HepG2 (cell line): ENCODE measurements around the gene ING5. TPM values are rescaled to one million over a fixed set of nuclear protein-coding genes. Genes with fewer than 3 reads are reported as not detected.

Source experiments
- CREB1 ChIP-seq, 2 experiments: fragments of 450-650 bp in 1 of 2; IDR thresholded peaks; 2 replicates each; pipeline ENCODE4 v1.6.1; 2016 to 2017; ENCODE audit warnings: control low read depth in 1 of 2, mild to moderate bottlenecking in 1 of 2, missing compliant biosample characterization in 1 of 2, missing genetic modification characterization in 1 of 2
- NFIB ChIP-seq: sonication (generic); formaldehyde crosslinking; IDR thresholded peaks from 2 replicates; pipeline ENCODE4 v1.9.0; 2021; ENCODE audit warnings: missing genetic modification reagents, mild to moderate bottlenecking, borderline replicate concordance
- PLRG1 ChIP-seq: fragments of 450-650 bp; conservative IDR thresholded peaks from 2 replicates; pipeline ENCODE4 v1.6.1; 2016
- POLR2A ChIP-seq, 2 experiments: IDR thresholded peaks; 2 replicates each; pipeline ENCODE4 v1.6.1; 2011; ENCODE audit warnings: low read depth in 2 of 2, low read length in 2 of 2, mild to moderate bottlenecking in 1 of 2, moderate library complexity in 1 of 2; ENCODE audit not compliant: insufficient read depth in 1 of 2
- RBFOX2 ChIP-seq: fragments of 200-400 bp; formaldehyde crosslinking; IDR thresholded peaks from 2 replicates; pipeline ENCODE4 v1.6.1; 2017; ENCODE audit warnings: low read depth, mild to moderate bottlenecking, low read length
- RXRA ChIP-seq: sonication (generic); formaldehyde crosslinking; IDR thresholded peaks from 2 replicates; pipeline ENCODE4 v1.5.1; 2020; ENCODE audit warnings: missing genetic modification reagents
- SPEN ChIP-seq: sonication (generic); formaldehyde crosslinking; IDR thresholded peaks from 2 replicates; pipeline ENCODE4 v1.5.1; 2020; ENCODE audit warnings: low read depth, mild to moderate bottlenecking, missing genetic modification reagents
- SRSF4 ChIP-seq: fragments of 200-400 bp; formaldehyde crosslinking; IDR thresholded peaks from one replicate; pipeline ENCODE4 v1.6.1; 2018; ENCODE audit warnings: mild to moderate bottlenecking, low read depth, low read length, moderate library complexity; ENCODE audit not compliant: poor library complexity, severe bottlenecking
- ZMYM3 ChIP-seq: sonication (generic); formaldehyde crosslinking; IDR thresholded peaks from 2 replicates; pipeline ENCODE4 v1.5.1; 2020; ENCODE audit warnings: mild to moderate bottlenecking, missing genetic modification reagents
- ZNF121 ChIP-seq: sonication (generic); formaldehyde crosslinking; IDR thresholded peaks from 2 replicates; pipeline ENCODE4 v1.5.0; 2020; ENCODE audit warnings: mild to moderate bottlenecking, missing genetic modification reagents
- ZNF296 ChIP-seq: sonication (generic); formaldehyde crosslinking; conservative IDR thresholded peaks from 2 replicates; pipeline ENCODE4 v1.5.0; 2020; ENCODE audit warnings: mild to moderate bottlenecking, missing genetic modification reagents
- ZNF446 ChIP-seq: sonication (generic); formaldehyde crosslinking; IDR thresholded peaks from 2 replicates; pipeline ENCODE4 v1.5.0; 2020; ENCODE audit warnings: mild to moderate bottlenecking, missing genetic modification reagents
- ZNF564 ChIP-seq: sonication (generic); formaldehyde crosslinking; IDR thresholded peaks from 2 replicates; pipeline ENCODE4 v1.8.1; 2023; ENCODE audit warnings: mild to moderate bottlenecking, missing genetic modification reagents
- ZNF703 ChIP-seq: sonication (generic); formaldehyde crosslinking; IDR thresholded peaks from 2 replicates; pipeline ENCODE4 v1.5.1; 2020; ENCODE audit warnings: missing genetic modification reagents, mild to moderate bottlenecking, moderate library complexity, borderline replicate concordance
- ZNF768 ChIP-seq: sonication (generic); formaldehyde crosslinking; IDR thresholded peaks from 2 replicates; pipeline ENCODE4 v1.4.0; 2020; ENCODE audit warnings: missing genetic modification reagents
- ZNF775 ChIP-seq: sonication (generic); formaldehyde crosslinking; IDR thresholded peaks from 2 replicates; pipeline ENCODE4 v1.4.0; 2020; ENCODE audit warnings: missing genetic modification reagents, mild to moderate bottlenecking, moderate library complexity, borderline replicate concordance
- ZNF891 ChIP-seq: sonication (generic); formaldehyde crosslinking; IDR thresholded peaks from 2 replicates; pipeline ENCODE4 v1.5.0; 2020; ENCODE audit warnings: mild to moderate bottlenecking, missing genetic modification reagents
- ZSCAN25 ChIP-seq: sonication (generic); formaldehyde crosslinking; IDR thresholded peaks from 2 replicates; pipeline ENCODE4 v1.8.0; 2022; ENCODE audit warnings: mild to moderate bottlenecking, missing genetic modification reagents
- polyA plus RNA-seq, 8 experiments: library from polyadenylated mRNA; depleted of rRNA in 3 of 8; stranded (reverse) in 7 of 8; unstranded in 1 of 8; fragments of >200 nt; fragmentation: Illumina TruSeq in 4 of 8; extraction: Trizol in 4 of 8; gene quantifications; 2 replicates each; pipeline versions ENCODE4 v1.2.1 to v1.2.3, GENCODE V29; 2011 to 2016; ENCODE audit warnings: low read depth in 4 of 8, missing spikeins in 1 of 8, mixed read lengths in 1 of 8; ENCODE audit not compliant: insufficient read depth in 1 of 8
- total RNA-seq, 5 experiments: library from RNA; depleted of rRNA; stranded (reverse); fragments of >200 nt; fragmentation: Illumina TruSeq; extraction: Trizol; gene quantifications; 2 replicates each; pipeline ENCODE4 v1.2.3, GENCODE V29; 2016; ENCODE audit warnings: low read depth in 1 of 5
- TF ChIP-seq, protein P1 (sequence below): IDR thresholded peaks from 2 replicates; pipeline ENCODE4 v1.6.1; 2018; ENCODE audit warnings: missing genetic modification reagents, mild to moderate bottlenecking, missing compliant biosample characterization
- TF ChIP-seq, protein P2 (sequence below): sonication (generic); formaldehyde crosslinking; IDR thresholded peaks from 2 replicates; pipeline ENCODE4 v1.4.0; 2020; ENCODE audit warnings: missing genetic modification reagents
- TF ChIP-seq, protein P3 (sequence below): sonication (generic); formaldehyde crosslinking; conservative IDR thresholded peaks from 2 replicates; pipeline ENCODE4 v1.8.0; 2022; ENCODE audit warnings: mild to moderate bottlenecking, moderate library complexity, missing genetic modification reagents
- TF ChIP-seq, protein P4 (sequence below): sonication (generic); formaldehyde crosslinking; conservative IDR thresholded peaks from 2 replicates; pipeline ENCODE4 v1.4.0; 2020; ENCODE audit warnings: missing genetic modification reagents
- TF ChIP-seq, protein P5 (sequence below): sonication (generic); formaldehyde crosslinking; IDR thresholded peaks from 2 replicates; pipeline ENCODE4 v1.4.0; 2020; ENCODE audit warnings: missing genetic modification reagents

Gene ING5
- total and polyA plus RNA-seq, 2 of the 13 experiments (the other 11 are each of a cell fraction or from before 2014, with no cell fraction given), result 61.9 to 71.9 TPM

DNA sequence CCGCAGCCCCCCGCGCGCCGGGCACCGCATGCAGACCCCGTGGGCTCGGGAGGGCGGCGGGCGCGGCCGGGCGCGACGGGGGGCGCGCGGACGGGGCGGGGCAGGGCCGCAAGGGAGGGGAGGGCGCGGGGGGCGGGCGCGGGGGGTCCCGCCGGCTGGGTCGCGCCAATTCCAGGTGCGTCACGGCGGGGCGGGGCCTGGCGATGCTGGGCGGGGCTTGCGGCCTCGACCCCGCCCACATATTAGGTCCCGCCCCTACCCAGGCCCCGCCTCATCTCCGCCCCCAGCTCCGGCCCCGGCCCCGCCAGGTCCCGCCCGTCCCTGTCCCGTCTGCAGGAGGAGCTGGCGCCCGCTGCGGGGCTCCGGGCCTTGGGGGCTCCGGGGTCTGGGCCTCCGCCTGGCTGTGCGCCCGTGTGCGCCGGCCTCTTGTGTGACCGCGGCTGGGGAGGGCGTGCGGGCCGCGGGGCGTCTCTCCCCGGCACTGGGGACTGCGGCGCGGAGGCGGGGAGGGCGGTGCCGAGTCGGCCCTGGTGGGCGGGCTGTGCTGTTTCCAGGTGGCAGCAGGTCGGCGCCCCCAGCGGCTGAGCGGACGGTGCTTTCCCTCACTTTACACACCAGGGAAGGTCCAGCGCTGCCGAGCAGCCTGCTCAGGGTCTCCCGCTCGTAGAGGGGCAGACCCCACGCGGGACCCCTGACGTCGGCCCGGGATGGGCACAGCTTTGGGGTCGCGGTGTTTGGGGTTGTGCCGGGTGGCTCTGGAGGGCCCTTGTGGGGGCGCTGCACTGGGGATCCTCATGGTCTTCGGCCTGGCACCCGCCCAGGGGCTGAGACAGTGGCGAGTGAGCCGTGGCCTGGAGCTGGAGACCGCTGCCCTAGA lies 554 bp downstream of the ING5 start (continued):
- TF ChIP-seq ZNF891 (CRISPR knock-in tag) (peak; percentile 28; the same call in 1 of the 2 replicates), ZNF768 (peak; percentile 76), ZSCAN25 (CRISPR knock-in tag) (no peak), SPEN (CRISPR knock-in tag) (peak; percentile 61; the same call in 1 of the 2 replicates), ZNF564 (0 out of 2 replicates have a peak, but pooled peaks have one; percentile 54), PLRG1 (no peak), ZNF775 (CRISPR knock-in tag) (no peak), ZNF296 (CRISPR knock-in tag) (peak; percentile 61; the same call in 1 of the 2 replicates), ZNF703 (0 out of 2 replicates have a peak, but pooled peaks have one; percentile 45), CREB1 (IDR thresholded peaks at IDR 0.05) (0 out of 2 replicates have a peak, but pooled peaks have one; percentile 13), CREB1 (CRISPR knock-in tag; IDR thresholded peaks at IDR 0.05) (no peak), POLR2A (IDR thresholded peaks at IDR 0.05; ENCODE audit: insufficient read depth in 1 of 2, low read depth in 2 of 2, low read length in 2 of 2) (peak; percentile 38 to 45; a peak in 2 of 4 replicates), NFIB (CRISPR knock-in tag) (peak; percentile 40; the same call in 1 of the 2 replicates), ZMYM3 (CRISPR knock-in tag) (0 out of 2 replicates have a peak, but pooled peaks have one; percentile 42), ZNF121 (CRISPR knock-in tag) (peak; percentile 49; the same call in 1 of the 2 replicates), RXRA (CRISPR knock-in tag) (peak; percentile 80), SRSF4 (no peak), ZNF446 (CRISPR knock-in tag) (no peak), RBFOX2 (peak; percentile 71)
- TF ChIP-seq, protein P1, sequence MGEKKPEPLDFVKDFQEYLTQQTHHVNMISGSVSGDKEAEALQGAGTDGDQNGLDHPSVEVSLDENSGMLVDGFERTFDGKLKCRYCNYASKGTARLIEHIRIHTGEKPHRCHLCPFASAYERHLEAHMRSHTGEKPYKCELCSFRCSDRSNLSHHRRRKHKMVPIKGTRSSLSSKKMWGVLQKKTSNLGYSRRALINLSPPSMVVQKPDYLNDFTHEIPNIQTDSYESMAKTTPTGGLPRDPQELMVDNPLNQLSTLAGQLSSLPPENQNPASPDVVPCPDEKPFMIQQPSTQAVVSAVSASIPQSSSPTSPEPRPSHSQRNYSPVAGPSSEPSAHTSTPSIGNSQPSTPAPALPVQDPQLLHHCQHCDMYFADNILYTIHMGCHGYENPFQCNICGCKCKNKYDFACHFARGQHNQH (CRISPR knock-in tag), result peak; percentile 47; the same call in 1 of the 2 replicates
- TF ChIP-seq, protein P2, sequence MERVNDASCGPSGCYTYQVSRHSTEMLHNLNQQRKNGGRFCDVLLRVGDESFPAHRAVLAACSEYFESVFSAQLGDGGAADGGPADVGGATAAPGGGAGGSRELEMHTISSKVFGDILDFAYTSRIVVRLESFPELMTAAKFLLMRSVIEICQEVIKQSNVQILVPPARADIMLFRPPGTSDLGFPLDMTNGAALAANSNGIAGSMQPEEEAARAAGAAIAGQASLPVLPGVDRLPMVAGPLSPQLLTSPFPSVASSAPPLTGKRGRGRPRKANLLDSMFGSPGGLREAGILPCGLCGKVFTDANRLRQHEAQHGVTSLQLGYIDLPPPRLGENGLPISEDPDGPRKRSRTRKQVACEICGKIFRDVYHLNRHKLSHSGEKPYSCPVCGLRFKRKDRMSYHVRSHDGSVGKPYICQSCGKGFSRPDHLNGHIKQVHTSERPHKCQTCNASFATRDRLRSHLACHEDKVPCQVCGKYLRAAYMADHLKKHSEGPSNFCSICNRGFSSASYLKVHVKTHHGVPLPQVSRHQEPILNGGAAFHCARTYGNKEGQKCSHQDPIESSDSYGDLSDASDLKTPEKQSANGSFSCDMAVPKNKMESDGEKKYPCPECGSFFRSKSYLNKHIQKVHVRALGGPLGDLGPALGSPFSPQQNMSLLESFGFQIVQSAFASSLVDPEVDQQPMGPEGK, result peak; percentile 84
- TF ChIP-seq, protein P3, sequence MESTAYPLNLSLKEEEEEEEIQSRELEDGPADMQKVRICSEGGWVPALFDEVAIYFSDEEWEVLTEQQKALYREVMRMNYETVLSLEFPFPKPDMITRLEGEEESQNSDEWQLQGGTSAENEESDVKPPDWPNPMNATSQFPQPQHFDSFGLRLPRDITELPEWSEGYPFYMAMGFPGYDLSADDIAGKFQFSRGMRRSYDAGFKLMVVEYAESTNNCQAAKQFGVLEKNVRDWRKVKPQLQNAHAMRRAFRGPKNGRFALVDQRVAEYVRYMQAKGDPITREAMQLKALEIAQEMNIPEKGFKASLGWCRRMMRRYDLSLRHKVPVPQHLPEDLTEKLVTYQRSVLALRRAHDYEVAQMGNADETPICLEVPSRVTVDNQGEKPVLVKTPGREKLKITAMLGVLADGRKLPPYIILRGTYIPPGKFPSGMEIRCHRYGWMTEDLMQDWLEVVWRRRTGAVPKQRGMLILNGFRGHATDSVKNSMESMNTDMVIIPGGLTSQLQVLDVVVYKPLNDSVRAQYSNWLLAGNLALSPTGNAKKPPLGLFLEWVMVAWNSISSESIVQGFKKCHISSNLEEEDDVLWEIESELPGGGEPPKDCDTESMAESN (CRISPR knock-in tag), result peak; percentile 68
- TF ChIP-seq, protein P4, sequence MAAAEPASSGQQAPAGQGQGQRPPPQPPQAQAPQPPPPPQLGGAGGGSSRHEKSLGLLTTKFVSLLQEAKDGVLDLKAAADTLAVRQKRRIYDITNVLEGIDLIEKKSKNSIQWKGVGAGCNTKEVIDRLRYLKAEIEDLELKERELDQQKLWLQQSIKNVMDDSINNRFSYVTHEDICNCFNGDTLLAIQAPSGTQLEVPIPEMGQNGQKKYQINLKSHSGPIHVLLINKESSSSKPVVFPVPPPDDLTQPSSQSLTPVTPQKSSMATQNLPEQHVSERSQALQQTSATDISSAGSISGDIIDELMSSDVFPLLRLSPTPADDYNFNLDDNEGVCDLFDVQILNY, result peak; percentile 64; the same call in 1 of the 2 replicates
- TF ChIP-seq, protein P5, sequence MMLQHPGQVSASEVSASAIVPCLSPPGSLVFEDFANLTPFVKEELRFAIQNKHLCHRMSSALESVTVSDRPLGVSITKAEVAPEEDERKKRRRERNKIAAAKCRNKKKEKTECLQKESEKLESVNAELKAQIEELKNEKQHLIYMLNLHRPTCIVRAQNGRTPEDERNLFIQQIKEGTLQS (CRISPR knock-in tag), result 0 out of 2 replicates have a peak, but pooled peaks have one; percentile 41
